AG09309 (cell line): ENCODE measurements around the gene GJA4.

ENCODE experiments used
- DNase-seq: peaks from one replicate; pipeline ENCODE4 v3.0.0-alpha.2; 2010; ENCODE audit warnings: low read depth
- H3K4me3 ChIP-seq: 2 replicates; pipeline ENCODE4 v1.5.1; 2011; ENCODE audit warnings: mild to moderate bottlenecking, low read depth, low read length, moderate library complexity; ENCODE audit not compliant: control insufficient read depth
- TF ChIP-seq, protein P1 (sequence below): IDR thresholded peaks from 2 replicates; pipeline ENCODE4 v1.5.1; 2011; ENCODE audit warnings: mild to moderate bottlenecking, low read depth, low read length, inconsistent platforms; ENCODE audit not compliant: insufficient read depth, control insufficient read depth; ENCODE audit errors: missing control alignments

The GJA4 gene

DNA sequence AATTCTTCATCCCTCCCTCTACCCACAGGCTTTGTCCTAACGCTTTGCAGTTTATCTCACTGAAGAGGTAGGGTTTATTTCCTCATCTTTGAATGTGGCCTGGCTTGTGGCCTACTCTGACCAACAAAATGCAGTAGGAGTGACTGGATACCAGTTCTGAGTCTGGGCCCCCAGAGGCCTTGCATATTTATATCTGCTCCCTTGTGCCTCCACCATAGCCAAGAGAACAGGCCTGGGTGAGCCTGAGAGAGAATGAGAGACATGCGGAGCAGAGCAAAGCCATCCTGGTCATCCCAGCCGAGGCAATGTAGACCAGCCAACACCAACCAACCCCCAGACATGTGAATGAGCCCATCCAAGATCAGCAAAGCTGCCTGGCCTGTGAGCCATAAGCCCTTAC, 36.5 kb downstream of the GJA4 start:
- DNase-seq = peak; percentile 10
- no peak overlapping the region for H3K4me3 ChIP-seq
- TF ChIP-seq, protein P1, sequence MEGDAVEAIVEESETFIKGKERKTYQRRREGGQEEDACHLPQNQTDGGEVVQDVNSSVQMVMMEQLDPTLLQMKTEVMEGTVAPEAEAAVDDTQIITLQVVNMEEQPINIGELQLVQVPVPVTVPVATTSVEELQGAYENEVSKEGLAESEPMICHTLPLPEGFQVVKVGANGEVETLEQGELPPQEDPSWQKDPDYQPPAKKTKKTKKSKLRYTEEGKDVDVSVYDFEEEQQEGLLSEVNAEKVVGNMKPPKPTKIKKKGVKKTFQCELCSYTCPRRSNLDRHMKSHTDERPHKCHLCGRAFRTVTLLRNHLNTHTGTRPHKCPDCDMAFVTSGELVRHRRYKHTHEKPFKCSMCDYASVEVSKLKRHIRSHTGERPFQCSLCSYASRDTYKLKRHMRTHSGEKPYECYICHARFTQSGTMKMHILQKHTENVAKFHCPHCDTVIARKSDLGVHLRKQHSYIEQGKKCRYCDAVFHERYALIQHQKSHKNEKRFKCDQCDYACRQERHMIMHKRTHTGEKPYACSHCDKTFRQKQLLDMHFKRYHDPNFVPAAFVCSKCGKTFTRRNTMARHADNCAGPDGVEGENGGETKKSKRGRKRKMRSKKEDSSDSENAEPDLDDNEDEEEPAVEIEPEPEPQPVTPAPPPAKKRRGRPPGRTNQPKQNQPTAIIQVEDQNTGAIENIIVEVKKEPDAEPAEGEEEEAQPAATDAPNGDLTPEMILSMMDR = no peak

GRCh38 chr1:34831721-34832246, 39.0 kb downstream of the GJA4 start:
- no peak for DNase-seq
- no peak overlapping the region for H3K4me3 ChIP-seq
- TF ChIP-seq, protein P1 = no peak

GRCh38 chr1:34833711-34834110, 40.9 kb downstream of the GJA4 start:
- TF ChIP-seq, protein P1 = no peak
- DNase-seq = no peak
- no peak overlapping the region for H3K4me3 ChIP-seq

DNA sequence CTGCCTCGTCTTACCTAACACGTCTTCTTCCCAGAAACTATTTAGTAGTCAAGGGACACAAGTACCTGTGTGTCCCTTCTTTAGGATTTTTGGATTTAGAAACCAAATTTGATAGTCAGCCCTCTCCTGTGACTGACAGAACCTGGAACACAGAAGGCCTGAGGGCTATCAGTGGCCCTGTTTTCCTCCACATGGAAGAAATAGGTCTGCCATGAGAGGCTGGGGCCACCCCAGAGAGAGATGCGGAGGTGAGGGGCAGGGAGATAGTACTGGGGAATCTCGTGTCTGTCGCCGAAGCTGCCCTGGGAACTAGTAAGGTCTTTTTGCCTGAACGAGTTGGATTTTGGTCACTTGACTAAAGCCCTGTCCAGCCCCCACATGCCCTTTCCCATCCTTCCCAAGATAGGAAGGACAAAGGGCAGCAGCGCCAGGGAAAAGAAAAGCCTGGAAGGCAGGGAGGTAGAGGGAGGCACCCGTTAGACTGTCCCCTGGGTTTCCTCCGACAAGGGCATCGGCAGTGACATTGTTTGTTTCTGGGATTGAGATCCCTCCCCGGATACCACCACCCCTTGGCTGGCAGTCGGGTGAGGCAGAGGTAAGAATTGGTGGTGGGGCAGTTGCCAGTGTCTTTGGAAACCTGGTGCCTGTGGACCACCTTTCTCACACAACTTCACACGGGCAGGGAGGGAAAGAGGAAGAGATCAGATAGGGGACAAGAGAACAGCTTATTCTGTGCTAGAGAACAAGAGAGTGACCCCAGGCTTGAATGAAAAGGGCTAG, 46.9 kb downstream of the GJA4 start:
- DNase-seq = no peak
- TF ChIP-seq, protein P1 = no peak
- no peak overlapping the region for H3K4me3 ChIP-seq

GRCh38 chr1:34840426-34840825, 47.6 kb downstream of the GJA4 start:
- no peak overlapping the region for H3K4me3 ChIP-seq
- DNase-seq = no peak
- TF ChIP-seq, protein P1 = no peak

DNA sequence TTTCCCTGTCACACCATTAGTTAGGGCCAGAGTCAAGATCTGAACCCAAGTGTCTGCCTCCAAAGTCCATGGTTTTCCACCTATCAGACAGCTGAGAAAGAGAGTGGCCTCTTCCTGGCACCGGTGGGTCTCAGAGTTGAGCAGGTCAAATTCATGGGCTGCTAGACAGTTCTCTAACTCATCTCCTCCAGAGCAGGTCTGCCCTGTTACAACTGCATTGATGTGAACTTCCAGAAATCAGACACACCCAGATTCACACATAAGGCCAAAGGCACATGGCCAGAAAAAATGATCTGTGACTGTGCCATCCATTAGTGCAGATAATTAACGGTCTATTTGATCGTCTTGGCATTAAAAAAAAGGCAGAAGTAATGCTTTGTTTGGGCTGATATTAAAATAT, 49.3 kb downstream of the GJA4 start:
- TF ChIP-seq, protein P1 = no peak
- DNase-seq = no peak
- H3K4me3 ChIP-seq = no peak overlapping the region
